Neural progenitor cell (in vitro differentiated cells): ENCODE data around the gene KATNAL1.

Source experiments
- CTCF ChIP-seq: fragments of 200-600 bp; sonication (generic); IDR thresholded peaks from 2 replicates; pipeline ENCODE4 v1.5.1; 2017; ENCODE audit warnings: antibody characterized with exemption, mild to moderate bottlenecking
- EZH2 ChIP-seq: fragments of 200-600 bp; sonication (generic); IDR thresholded peaks from 2 replicates; pipeline ENCODE4 v1.6.1; 2017; ENCODE audit warnings: antibody characterized with exemption, mild to moderate bottlenecking, moderate library complexity
- EZH2phosphoT487 ChIP-seq: fragments of 200-600 bp; sonication (generic); IDR thresholded peaks from 2 replicates; pipeline ENCODE4 v1.6.1; 2017; ENCODE audit warnings: antibody characterized with exemption

GRCh38 chr13:30331331-30331771, 24.0 kb upstream of the KATNAL1 start:
- no peak for TF ChIP-seq CTCF
- TF ChIP-seq EZH2: no peak
- no peak for TF ChIP-seq EZH2phosphoT487
